Heart left ventricle (tissue), 13 donors: Measurements from ENCODE around the gene SRGAP1.

ENCODE experiments used
- CTCF ChIP-seq, 12 donors: fragments of 200-600 bp; sonication (generic) in 4 of 12; IDR thresholded peaks; one replicate each; pipeline versions ENCODE4 v1.5.0 to v1.8.0; 2018 to 2022; ENCODE audit warnings: antibody characterized with exemption in 12 of 12, mild to moderate bottlenecking in 5 of 12
- POLR2A ChIP-seq, 2 donors: fragments of 450-650 bp; IDR thresholded peaks; one replicate each; pipeline ENCODE4 v1.6.1; 2017; ENCODE audit warnings: antibody characterized with exemption in 2 of 2, mild to moderate bottlenecking in 2 of 2, moderate library complexity in 2 of 2
- donor health status: ischemic (EF 13 %, LVEDD 7.1; RV severe dilation, severe dysfunction).
- donor health status: DM: no; HTN: yes; CAD: no.
- donor health status: DM: no; HTN: no; CAD: no.
- donor health status: ischemic (EF 25% LVEDD 6.9; RV normal size, moderate dysfunction).
- donor health status: ischemic (EF 25% LVEDD 5.7; RV mildly dilated, moderate dysfunction).
- donor health status: ischemic (EF 35%, LVEDD 5.7; RV mildly dilated, moderate dysfunction).
- donor health status: nonischemic (EF 11% LVEDD 7.7; RV severe dilation, severe dysfunction).
- donor health status: DM: yes; HTN: yes; CAD: no.
- donor health status: PGD.
- donor health status: ischemic (EF 29% LVEDD 5.4; RV normal size, mild dysfunction).
- donor health status: nonischemic (EF 23%, LVEDD 6.1; RV moderate dilation, normal function).

- TF ChIP-seq CTCF (IDR thresholded peaks at IDR 0.05): no peak
- no peak for TF ChIP-seq POLR2A (IDR thresholded peaks at IDR 0.05)
Measured at GRCh38 chr12:64088431-64089349, 244.2 kb downstream of the SRGAP1 start.
